GM19452 (cell line): Measurements from ENCODE around the gene DBNL.

Experiments used
- ATAC-seq: cut with Tn5 transposase; IDR thresholded peaks from one replicate; pipeline ENCODE4 v1.9.1; 2021; ENCODE audit not compliant: unreplicated experiment

Gene DBNL

GRCh38 chr7:44060948-44061644, 16.6 kb downstream of the DBNL start:
- no peak for ATAC-seq

GRCh38 chr7:44061645-44062179, 17.2 kb downstream of the DBNL start:
- ATAC-seq, result no peak

- ATAC-seq, result no peak
Measured at GRCh38 chr7:44062180-44062902, 17.8 kb downstream of the DBNL start.

- no peak for ATAC-seq
Measured at GRCh38 chr7:44062903-44063295, 18.4 kb downstream of the DBNL start.

GRCh38 chr7:44063547-44063893, 19.0 kb downstream of the DBNL start:
- ATAC-seq, result no peak

GRCh38 chr7:44063894-44064651, 19.6 kb downstream of the DBNL start:
- no peak for ATAC-seq

- ATAC-seq, result no peak
Measured at GRCh38 chr7:44064791-44065430, 20.4 kb downstream of the DBNL start.

- ATAC-seq, result no peak
Measured at GRCh38 chr7:44065431-44066110, 21.1 kb downstream of the DBNL start, which contains the start of gene PGAM2. TSS of gene PGAM2 (minus strand) at chr7:44065567. CDS start at chr7:44065529, 38 bp downstream.

GRCh38 chr7:44066111-44066460, 21.6 kb downstream of the DBNL start:
- ATAC-seq, result no peak

GRCh38 chr7:44066494-44067063, 22.1 kb downstream of the DBNL start:
- no peak for ATAC-seq

GRCh38 chr7:44067064-44067951, 22.8 kb downstream of the DBNL start:
- no peak for ATAC-seq

- no peak for ATAC-seq
Measured at GRCh38 chr7:44068054-44068453, 23.6 kb downstream of the DBNL start.

GRCh38 chr7:44071726-44072363, 27.3 kb downstream of the DBNL start:
- ATAC-seq, result no peak

GRCh38 chr7:44072364-44073231, 28.1 kb downstream of the DBNL start:
- no peak for ATAC-seq

GRCh38 chr7:44073664-44074348, 29.3 kb downstream of the DBNL start:
- peak; percentile 80 for ATAC-seq

- ATAC-seq, result no peak
Measured at GRCh38 chr7:44074349-44074695, 29.8 kb downstream of the DBNL start.

GRCh38 chr7:44075296-44076075, 31.0 kb downstream of the DBNL start:
- ATAC-seq, result no peak
